ENCODE data around the gene CDC123. TPM values are rescaled to one million over a fixed set of nuclear protein-coding genes. Genes with fewer than 3 reads are reported as not detected.

Gene CDC123
- total RNA-seq, 4 donors from 2014 or later: 40.1 to 77.4 (median 58.8) TPM

- intact Hi-C loops (cut with DNase I; ENCODE audit: low total_unique reads): no loop called here
- TF ChIP-seq CTCF (IDR thresholded peaks at IDR 0.05) (no peak), POLR2A (IDR thresholded peaks at IDR 0.05) (no peak)
- WGBS, 2 donors: 42 to 43% methylated on average over 3 of the region's 3 CpGs
- no peak for DNase-seq (ENCODE audit: low spot score in 2 of 2)
- H3K4me3 ChIP-seq (ENCODE audit: low read depth, poor library complexity, severe bottlenecking): no peak overlapping the region
Measured at GRCh38 chr10:12213621-12214020, 17.6 kb downstream of the CDC123 start.

- intact Hi-C loops (cut with DNase I; ENCODE audit: low total_unique reads): no loop called here
Measured at GRCh38 chr10:12214093-12214492, 18.1 kb downstream of the CDC123 start.

GRCh38 chr10:12214763-12215218 lies 18.8 kb downstream of the CDC123 start:
- peak in 1 of 2 donors; percentile 32 for DNase-seq (ENCODE audit: low spot score in 2 of 2)
- no peak overlapping the region for H3K4me3 ChIP-seq (ENCODE audit: low read depth, poor library complexity, severe bottlenecking)
- WGBS, 2 donors: 18 to 24% methylated on average over 6 of the region's 6 CpGs
- TF ChIP-seq POLR2A (IDR thresholded peaks at IDR 0.05) (no peak), CTCF (IDR thresholded peaks at IDR 0.05) (no peak)
- intact Hi-C loops (cut with DNase I; ENCODE audit: low total_unique reads): no loop called here

More at GRCh38 chr10:12214093-12214492, 18.1 kb downstream of the CDC123 start:
- no peak for DNase-seq (ENCODE audit: low spot score in 2 of 2)
- 16 to 17% methylated on average over 4 of the region's 4 CpGs for WGBS, 2 donors
- no peak for TF ChIP-seq POLR2A (IDR thresholded peaks at IDR 0.05)
- TF ChIP-seq CTCF (IDR thresholded peaks at IDR 0.05): no peak
- H3K4me3 ChIP-seq (ENCODE audit: low read depth, poor library complexity, severe bottlenecking): no peak overlapping the region

GRCh38 chr10:12218991-12219390 lies 23.0 kb downstream of the CDC123 start:
- 89 to 90% methylated on average over 8 of the region's 8 CpGs for WGBS, 2 donors
- intact Hi-C loops (cut with DNase I; ENCODE audit: low total_unique reads): no loop called here
- TF ChIP-seq POLR2A (IDR thresholded peaks at IDR 0.05) (no peak), CTCF (IDR thresholded peaks at IDR 0.05) (no peak)
- no peak overlapping the region for H3K4me3 ChIP-seq (ENCODE audit: low read depth, poor library complexity, severe bottlenecking)
- DNase-seq (ENCODE audit: low spot score in 2 of 2): no peak

- intact Hi-C loops (cut with DNase I; ENCODE audit: low total_unique reads): no loop called here
- TF ChIP-seq POLR2A (IDR thresholded peaks at IDR 0.05) (no peak), CTCF (IDR thresholded peaks at IDR 0.05) (no peak)
- no peak overlapping the region for H3K4me3 ChIP-seq (ENCODE audit: low read depth, poor library complexity, severe bottlenecking)
- WGBS, 2 donors: 78 to 86% methylated on average over 10 of the region's 10 CpGs
- no peak for DNase-seq (ENCODE audit: low spot score in 2 of 2)
Measured at GRCh38 chr10:12221323-12222298, 25.6 kb downstream of the CDC123 start.

Data from lower leg skin (tissue), 4 donors.